ENCODE results near the gene ASTL. TPM values are rescaled to one million over a fixed set of nuclear protein-coding genes. Genes with fewer than 3 reads are reported as not detected.

The ASTL gene
- total RNA-seq, 4 donors from 2014 or later = 0.87 to 1.7 TPM; not detected in 2

GRCh38 chr2:96148410-96149217 lies 10.3 kb upstream of the ASTL start:
- no peaks in the 10 kb centered on the region for H3K27me3 ChIP-seq
- H3K4me3 ChIP-seq = no peak overlapping the region
- no peaks in the 10 kb centered on the region for H3K9me3 ChIP-seq
- TF ChIP-seq POLR2AphosphoS5 (IDR thresholded peaks at IDR 0.05) (no peak), POLR2A (IDR thresholded peaks at IDR 0.05) (no peak), EP300 (IDR thresholded peaks at IDR 0.05) (no peak)
- TF ChIP-seq, protein P1, sequence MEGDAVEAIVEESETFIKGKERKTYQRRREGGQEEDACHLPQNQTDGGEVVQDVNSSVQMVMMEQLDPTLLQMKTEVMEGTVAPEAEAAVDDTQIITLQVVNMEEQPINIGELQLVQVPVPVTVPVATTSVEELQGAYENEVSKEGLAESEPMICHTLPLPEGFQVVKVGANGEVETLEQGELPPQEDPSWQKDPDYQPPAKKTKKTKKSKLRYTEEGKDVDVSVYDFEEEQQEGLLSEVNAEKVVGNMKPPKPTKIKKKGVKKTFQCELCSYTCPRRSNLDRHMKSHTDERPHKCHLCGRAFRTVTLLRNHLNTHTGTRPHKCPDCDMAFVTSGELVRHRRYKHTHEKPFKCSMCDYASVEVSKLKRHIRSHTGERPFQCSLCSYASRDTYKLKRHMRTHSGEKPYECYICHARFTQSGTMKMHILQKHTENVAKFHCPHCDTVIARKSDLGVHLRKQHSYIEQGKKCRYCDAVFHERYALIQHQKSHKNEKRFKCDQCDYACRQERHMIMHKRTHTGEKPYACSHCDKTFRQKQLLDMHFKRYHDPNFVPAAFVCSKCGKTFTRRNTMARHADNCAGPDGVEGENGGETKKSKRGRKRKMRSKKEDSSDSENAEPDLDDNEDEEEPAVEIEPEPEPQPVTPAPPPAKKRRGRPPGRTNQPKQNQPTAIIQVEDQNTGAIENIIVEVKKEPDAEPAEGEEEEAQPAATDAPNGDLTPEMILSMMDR (IDR thresholded peaks at IDR 0.05) = no peak
- H3K27ac ChIP-seq = no peak overlapping the region
- H3K4me1 ChIP-seq = peaks cover 49% of the 10 kb centered on the region
- 51% methylated on average over 5 of the region's 29 CpGs for whole genome bisulfite sequencing
- H3K36me3 ChIP-seq = no peaks in the 10 kb centered on the region
- peak; percentile 87 to 89 for DNase-seq (ENCODE audit: low spot score in 2 of 2)

DNA sequence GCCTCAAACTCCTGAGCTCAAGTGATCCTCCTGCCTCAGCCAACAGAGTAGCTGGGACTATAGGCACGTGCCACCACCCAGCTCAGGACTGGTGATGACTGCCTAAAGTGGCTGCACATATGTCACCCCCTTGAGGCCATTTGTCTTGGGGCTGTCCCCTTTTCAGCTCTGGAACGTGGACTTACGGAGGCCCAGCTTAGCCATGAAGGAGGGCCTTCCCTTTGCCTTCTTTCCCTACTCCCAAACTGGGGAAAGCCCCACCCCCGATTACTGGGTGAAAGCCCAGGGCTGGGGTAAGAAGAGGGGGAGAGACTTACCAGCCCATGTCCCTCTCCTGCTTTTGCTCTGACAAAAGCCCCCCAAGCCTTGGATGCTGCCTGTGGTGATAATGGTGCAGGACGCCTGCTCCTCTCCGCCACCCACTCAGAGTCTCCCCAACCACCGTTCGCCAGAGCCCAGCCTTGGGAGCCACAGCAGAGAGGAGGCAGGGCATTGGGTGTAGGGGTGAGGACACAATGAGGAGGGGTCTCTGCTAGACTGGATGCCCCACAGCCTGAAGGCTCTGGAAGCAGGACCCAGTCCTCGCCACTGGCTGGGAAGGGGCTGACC lies 9.4 kb upstream of the ASTL start:
- Histone ChIP-seq H3K4me3 (no peak overlapping the region), H3K27ac (no peak overlapping the region), H3K4me1 (peaks cover 54% of the 10 kb centered on the region), H3K36me3 (no peaks in the 10 kb centered on the region), H3K27me3 (no peaks in the 10 kb centered on the region), H3K9me3 (no peaks in the 10 kb centered on the region)
- DNase-seq (ENCODE audit: low spot score in 2 of 2) = peak; percentile 53 to 73
- TF ChIP-seq, protein P1 (IDR thresholded peaks at IDR 0.05) = no peak
- 71% methylated on average over 7 of the region's 9 CpGs for WGBS

DNA sequence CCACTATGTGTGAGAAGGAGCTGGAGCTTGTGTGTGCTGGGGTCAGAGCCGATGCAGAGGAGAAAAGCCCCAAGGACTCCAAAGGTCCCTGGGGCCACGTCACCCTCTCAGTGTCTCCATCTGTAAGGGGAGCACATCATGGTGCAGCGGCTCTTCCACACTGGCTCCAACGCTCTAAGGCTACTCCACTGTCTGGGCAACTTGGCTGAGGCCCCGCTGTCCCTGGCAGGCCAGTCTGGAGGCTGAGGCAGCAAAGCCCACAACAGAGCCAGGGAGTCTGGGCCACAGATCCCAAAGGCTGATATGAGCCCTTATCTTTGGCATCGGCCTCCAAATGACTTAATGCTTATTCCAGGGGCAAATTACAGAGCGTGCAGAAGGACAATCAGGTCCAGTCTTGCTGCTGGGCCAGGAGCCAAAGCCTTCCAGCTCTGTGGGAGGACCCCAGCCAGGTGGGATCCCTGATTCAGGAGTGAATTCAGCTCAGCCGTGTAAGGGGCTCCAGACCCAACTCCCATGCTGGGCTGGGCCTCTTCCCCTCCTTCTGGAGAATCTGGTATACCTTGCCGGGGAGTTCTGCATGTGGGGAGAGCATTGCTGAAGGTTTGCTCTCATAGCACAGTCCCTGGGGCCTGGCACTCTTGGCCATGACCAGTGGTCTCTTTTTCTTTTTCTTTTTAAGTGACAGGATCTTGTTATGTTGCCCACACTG lies 8.7 kb upstream of the ASTL start:
- Histone ChIP-seq H3K4me1 (peaks cover 54% of the 10 kb centered on the region), H3K36me3 (no peaks in the 10 kb centered on the region), H3K27me3 (no peaks in the 10 kb centered on the region), H3K9me3 (no peaks in the 10 kb centered on the region), H3K27ac (peak overlapping the region; percentile 72), H3K4me3 (peak overlapping the region; percentile 69)
- WGBS = 55% methylated on average over 5 of the region's 9 CpGs
- no peak for TF ChIP-seq POLR2AphosphoS5 (IDR thresholded peaks at IDR 0.05)
- no peak for TF ChIP-seq EP300 (IDR thresholded peaks at IDR 0.05)
- TF ChIP-seq POLR2A (IDR thresholded peaks at IDR 0.05) = no peak
- TF ChIP-seq, protein P1 (IDR thresholded peaks at IDR 0.05) = no peak
- DNase-seq (ENCODE audit: low spot score in 2 of 2) = peak; percentile 56 to 58

DNA sequence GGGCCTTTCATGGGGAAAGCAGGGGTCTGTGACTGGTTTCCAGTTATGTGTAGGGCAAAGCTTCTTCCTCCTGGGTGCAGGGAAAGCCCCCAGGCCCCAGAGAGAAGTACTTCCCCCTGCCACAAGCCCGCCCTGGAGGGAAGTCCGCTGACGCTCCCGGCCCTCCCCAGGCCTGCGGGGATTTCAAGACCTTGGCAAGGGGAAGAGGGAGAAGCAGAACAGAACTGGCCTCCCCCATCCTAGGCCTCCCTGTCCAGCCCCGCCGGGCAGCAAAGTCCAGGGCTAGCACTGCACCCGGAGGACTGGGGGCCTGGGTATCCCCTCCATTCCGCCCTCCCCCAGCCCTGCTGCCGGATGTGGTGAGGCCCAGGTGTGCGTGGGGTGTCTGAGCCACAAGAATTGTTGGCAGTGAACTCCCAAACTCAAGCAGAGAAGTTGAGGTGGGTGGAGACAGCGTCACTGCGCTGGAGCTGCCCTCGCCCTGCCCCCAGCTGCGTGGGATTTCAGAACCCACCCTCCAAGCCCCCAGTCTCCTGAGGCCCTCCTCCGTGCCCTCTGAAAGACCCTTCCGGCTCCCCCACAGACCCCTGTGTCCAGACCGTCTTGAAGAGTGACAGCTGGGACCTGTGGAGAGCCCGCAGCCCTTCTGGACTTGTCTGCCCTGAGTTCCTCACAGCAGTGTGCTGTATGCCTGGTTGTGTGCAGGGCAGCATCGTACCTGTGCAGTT lies 8.0 kb upstream of the ASTL start:
- Histone ChIP-seq H3K4me3 (peak overlapping the region; percentile 69), H3K27ac (peak overlapping the region; percentile 72), H3K4me1 (peaks cover 54% of the 10 kb centered on the region), H3K36me3 (no peaks in the 10 kb centered on the region), H3K27me3 (no peaks in the 10 kb centered on the region), H3K9me3 (no peaks in the 10 kb centered on the region)
- DNase-seq (ENCODE audit: low spot score in 2 of 2) = peak; percentile 78 to 85
- no CpG with 5 or more reads among the region's 20 CpGs for WGBS
- TF ChIP-seq EP300 (IDR thresholded peaks at IDR 0.05) (no peak), POLR2AphosphoS5 (IDR thresholded peaks at IDR 0.05) (no peak), POLR2A (IDR thresholded peaks at IDR 0.05) (peak in 1 of 2 donors; percentile 34)
- TF ChIP-seq, protein P1 (IDR thresholded peaks at IDR 0.05) = no peak
